Daoy (cell line): ENCODE results near the gene HCFC1. TPM values are rescaled to one million over a fixed set of nuclear protein-coding genes. Genes with fewer than 3 reads are reported as not detected.

Experiments used
- DNase-seq: peaks from one replicate; pipeline ENCODE4 v3.0.0-alpha.2; 2015; ENCODE audit warnings: low read depth
- total RNA-seq: library from RNA; depleted of rRNA; stranded (reverse); fragments of >200 nt; shearing (Covaris generic); gene quantifications from 2 replicates; pipeline ENCODE4 v1.2.3, GENCODE V29; 2014

Gene HCFC1
- total RNA-seq, 1 experiment from 2014 or later = 38.1 TPM

- no peak for DNase-seq
Measured at GRCh38 chrX:153924149-153924861, 47.3 kb downstream of the HCFC1 start.

- peak; percentile 59 for DNase-seq
Measured at GRCh38 chrX:153922932-153923857, 48.4 kb downstream of the HCFC1 start.

- DNase-seq = no peak
Measured at GRCh38 chrX:153921511-153922446, 49.8 kb downstream of the HCFC1 start.

GRCh38 chrX:153921070-153921469, 50.5 kb downstream of the HCFC1 start:
- no peak for DNase-seq

- DNase-seq = no peak
Measured at GRCh38 chrX:153920546-153920945, 51.1 kb downstream of the HCFC1 start.

- DNase-seq = no peak
Measured at GRCh38 chrX:153919281-153919680, 52.3 kb downstream of the HCFC1 start.

GRCh38 chrX:153917869-153918268, 53.7 kb downstream of the HCFC1 start:
- no peak for DNase-seq

GRCh38 chrX:153913701-153914100, 57.9 kb downstream of the HCFC1 start:
- DNase-seq = no peak

- DNase-seq = no peak
Measured at GRCh38 chrX:153913211-153913610, 58.4 kb downstream of the HCFC1 start.

- no peak for DNase-seq
Measured at GRCh38 chrX:153911798-153912197, 59.8 kb downstream of the HCFC1 start.

- DNase-seq = no peak
Measured at GRCh38 chrX:153910446-153910845, 61.2 kb downstream of the HCFC1 start.

- DNase-seq = no peak
Measured at GRCh38 chrX:153909980-153910360, 61.6 kb downstream of the HCFC1 start.

- DNase-seq = peak; percentile 24
Measured at GRCh38 chrX:153909024-153909979, 62.3 kb downstream of the HCFC1 start.

- DNase-seq = no peak
Measured at GRCh38 chrX:153908219-153908860, 63.3 kb downstream of the HCFC1 start.

- no peak for DNase-seq
Measured at GRCh38 chrX:153907456-153907855, 64.2 kb downstream of the HCFC1 start.

- DNase-seq = no peak
Measured at GRCh38 chrX:153906126-153906917, 65.3 kb downstream of the HCFC1 start.

- DNase-seq = no peak
Measured at GRCh38 chrX:153905481-153906095, 66.0 kb downstream of the HCFC1 start.

GRCh38 chrX:153903991-153904957, 67.3 kb downstream of the HCFC1 start, which contains the start of gene AVPR2:
AVPR2 (plus strand) TSS chrX:153904673; CDS start chrX:153905146, 473 bp downstream.
- no peak for DNase-seq
